Central memory CD8-positive, alpha-beta T cell (primary cell): ENCODE data around the gene SPX.

Experiments used
- ATAC-seq: fragments of 150-1000 bp; cut with Tn5 transposase; replicated peaks from 2 replicates; pipeline ENCODE4 v1.10.0; 2022; ENCODE audit warnings: mild to moderate bottlenecking, moderate FRiP score, moderate number of reproducible peaks; ENCODE audit not compliant: poor library complexity, severe bottlenecking; ENCODE audit errors: extremely low read depth
- DNase-seq, 2 donors: peaks; one replicate each; pipeline ENCODE4 v3.0.0; 2021; ENCODE audit warnings: low spot score in 2 of 2
- H3K27ac Mint-ChIP-seq: one replicate; pipeline ENCODE4 v1.8.0; 2022; ENCODE audit warnings: low read depth, mild to moderate bottlenecking, moderate library complexity, mixed read lengths
- H3K27me3 Mint-ChIP-seq: one replicate; pipeline ENCODE4 v1.8.0; 2022; ENCODE audit warnings: mixed read lengths
- H3K36me3 Mint-ChIP-seq: one replicate; pipeline ENCODE4 v1.8.0; 2022; ENCODE audit warnings: mild to moderate bottlenecking, moderate library complexity, mixed read lengths; ENCODE audit not compliant: insufficient read depth
- H3K4me1 Mint-ChIP-seq: one replicate; pipeline ENCODE4 v1.8.0; 2022; ENCODE audit warnings: mixed read lengths
- H3K4me3 Mint-ChIP-seq: one replicate; pipeline ENCODE4 v1.8.0; 2022; ENCODE audit warnings: mild to moderate bottlenecking, moderate library complexity, mixed read lengths
- H3K9me3 Mint-ChIP-seq: one replicate; pipeline ENCODE4 v1.8.0; 2022; ENCODE audit warnings: mixed read lengths

Gene SPX

DNA sequence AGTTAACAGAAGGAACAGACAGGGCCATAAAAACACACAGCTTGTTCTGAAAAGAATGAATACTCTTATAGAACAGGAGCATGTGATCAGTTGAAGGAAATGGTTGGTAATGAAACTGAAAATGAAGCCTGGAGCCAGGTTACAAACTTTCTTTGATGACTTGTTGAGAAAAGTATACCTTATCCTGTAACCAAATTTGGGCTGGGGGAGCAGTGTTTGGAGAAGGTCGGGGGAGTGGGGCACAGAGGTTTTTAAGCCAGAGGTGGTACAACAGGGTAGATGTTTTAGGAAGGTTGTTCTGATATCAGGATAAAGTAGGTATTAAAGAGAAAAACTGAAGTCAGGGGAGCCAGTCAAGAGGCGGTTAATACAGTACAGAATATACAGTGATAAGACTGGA lies 16.3 kb upstream of the SPX start:
- peak overlapping the region; percentile 84 for H3K27ac Mint-ChIP-seq
- H3K9me3 Mint-ChIP-seq: no peaks in the 10 kb centered on the region
- peaks cover 20% of the 10 kb centered on the region for H3K4me1 Mint-ChIP-seq
- no peak for ATAC-seq
- peak overlapping the region; percentile 39 for H3K4me3 Mint-ChIP-seq
- H3K27me3 Mint-ChIP-seq: no peaks in the 10 kb centered on the region
- H3K36me3 Mint-ChIP-seq: peaks cover 30% of the 10 kb centered on the region
- no peak for DNase-seq

DNA sequence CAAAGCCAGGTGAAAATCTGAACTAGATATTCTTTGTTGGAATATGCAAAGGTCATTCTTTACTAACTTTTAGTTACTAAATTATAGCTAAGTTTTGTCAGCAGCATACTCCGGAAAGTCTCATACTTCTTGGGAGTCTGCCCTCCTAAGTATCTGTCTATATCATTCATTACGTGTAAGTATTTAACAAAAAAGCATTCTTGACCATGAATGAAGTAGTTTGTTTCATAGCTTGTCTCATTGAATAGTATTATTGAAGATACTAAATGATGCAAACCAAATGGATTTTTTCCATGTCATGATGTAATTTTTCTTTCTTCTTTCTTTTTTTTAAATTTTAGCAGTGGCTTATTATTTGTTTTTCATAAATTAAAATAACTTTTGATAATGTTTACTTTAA lies 9.8 kb upstream of the SPX start:
- no peak for ATAC-seq
- peaks cover 32% of the 10 kb centered on the region for H3K36me3 Mint-ChIP-seq

DNA sequence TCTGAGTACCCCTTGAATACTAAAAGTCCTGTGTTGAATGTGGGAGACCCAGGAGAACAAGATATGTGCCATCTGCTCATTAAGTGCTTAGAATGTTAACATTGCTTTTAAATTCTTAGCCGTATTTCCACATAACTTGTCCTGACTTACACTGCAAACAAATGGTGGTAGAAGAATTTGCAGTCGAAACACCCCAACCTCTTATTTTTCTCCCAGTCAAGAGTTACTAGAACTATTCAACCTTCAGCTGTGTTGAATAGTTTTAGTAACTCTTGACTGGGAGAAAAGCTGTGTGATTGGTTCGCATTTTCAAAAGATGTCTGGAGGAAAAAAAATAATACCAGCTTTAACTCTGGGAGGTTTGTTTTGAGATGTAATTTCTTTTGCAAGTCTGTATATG lies 7.6 kb upstream of the SPX start:
- no peak for DNase-seq

More for the DNA sequence above, 9.8 kb upstream of the SPX start:
- Mint-ChIP-seq H3K27me3 (no peaks in the 10 kb centered on the region), H3K27ac (no peak overlapping the region), H3K9me3 (no peaks in the 10 kb centered on the region), H3K4me3 (no peak overlapping the region), H3K4me1 (no peaks in the 10 kb centered on the region)
- no peak for DNase-seq

DNA sequence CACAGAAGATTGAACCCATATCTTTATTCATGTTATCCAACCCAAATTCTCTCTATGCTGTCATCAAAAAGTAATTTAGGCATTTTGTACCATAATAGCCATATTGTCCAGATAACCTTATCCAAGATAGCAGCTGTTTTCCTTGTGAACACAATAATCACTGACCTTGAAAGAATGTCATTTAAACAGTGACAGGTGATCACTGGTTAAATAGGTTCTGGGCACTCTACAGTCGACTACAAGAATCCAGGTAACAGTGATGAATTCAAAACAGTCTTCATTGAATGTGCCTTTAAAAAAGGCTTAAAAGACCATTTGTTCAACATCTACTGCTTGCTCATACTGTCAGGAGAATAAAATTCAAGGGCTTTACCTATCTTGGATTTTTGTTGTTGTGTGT lies 4.6 kb upstream of the SPX start:
- Mint-ChIP-seq H3K27ac (no peak overlapping the region), H3K36me3 (peaks cover 8% of the 10 kb centered on the region), H3K4me1 (no peaks in the 10 kb centered on the region), H3K4me3 (no peak overlapping the region), H3K27me3 (peaks cover 1% of the 10 kb centered on the region), H3K9me3 (no peaks in the 10 kb centered on the region)
- DNase-seq (no peak), ATAC-seq (no peak)

More for the DNA sequence above, 7.6 kb upstream of the SPX start:
- Mint-ChIP-seq H3K4me1 (no peaks in the 10 kb centered on the region), H3K9me3 (no peaks in the 10 kb centered on the region), H3K4me3 (no peak overlapping the region), H3K27ac (no peak overlapping the region), H3K36me3 (peaks cover 23% of the 10 kb centered on the region), H3K27me3 (no peaks in the 10 kb centered on the region)
- no peak for ATAC-seq

DNA sequence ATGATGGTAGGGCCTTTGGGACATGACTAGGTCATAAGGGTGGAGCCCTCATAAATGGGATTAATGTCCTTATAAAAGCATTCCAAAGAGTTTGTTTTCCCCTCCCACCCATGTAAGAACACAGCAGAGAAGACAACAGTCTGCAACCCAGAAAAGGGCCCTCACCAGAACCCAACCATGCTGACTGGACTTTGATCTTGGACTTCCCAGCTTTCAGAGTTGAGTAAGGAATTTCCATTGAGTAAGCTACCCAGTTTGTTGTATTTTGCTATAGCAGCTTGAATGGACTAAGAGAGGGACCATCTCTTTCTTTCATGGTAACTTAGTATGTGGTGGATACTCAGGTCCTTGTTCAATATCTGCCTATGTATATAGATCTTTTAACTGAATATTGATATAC lies 2.9 kb upstream of the SPX start:
- Mint-ChIP-seq H3K27ac (no peak overlapping the region), H3K27me3 (peaks cover 10% of the 10 kb centered on the region), H3K9me3 (no peaks in the 10 kb centered on the region), H3K36me3 (peaks cover 3% of the 10 kb centered on the region), H3K4me1 (no peaks in the 10 kb centered on the region), H3K4me3 (no peak overlapping the region)
- DNase-seq (no peak), ATAC-seq (no peak)

DNA sequence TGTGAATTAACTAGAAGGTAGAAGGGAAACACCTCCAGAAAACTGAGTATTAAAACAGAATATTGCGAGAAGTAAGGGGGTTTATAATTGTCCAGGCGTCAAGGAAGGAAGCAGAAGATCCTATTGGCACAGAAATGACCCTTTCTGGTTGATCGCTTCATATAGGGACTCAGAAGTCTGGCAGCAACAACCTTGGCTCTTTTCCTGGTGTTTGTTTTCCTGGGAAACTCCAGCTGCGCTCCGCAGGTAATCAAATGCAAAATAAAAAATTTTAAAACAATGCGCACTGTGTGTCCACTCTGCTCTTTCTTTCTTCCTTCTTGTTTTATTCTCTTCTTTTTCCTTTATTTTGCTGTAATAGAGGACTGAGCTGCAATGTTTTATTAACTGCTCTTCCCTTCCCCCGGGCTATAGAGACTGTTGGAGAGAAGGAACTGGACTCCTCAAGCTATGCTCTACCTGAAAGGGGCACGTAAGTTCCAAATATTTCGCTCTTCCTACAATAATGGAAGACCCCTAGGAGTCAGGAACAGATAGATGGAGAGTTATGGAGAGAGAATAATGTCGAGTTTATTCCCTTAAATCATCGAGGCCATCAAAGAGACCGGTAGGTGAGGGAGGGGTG lies 737 bp downstream of the SPX start:
- Mint-ChIP-seq H3K27me3 (peaks cover 43% of the 10 kb centered on the region), H3K4me3 (peak overlapping the region; percentile 66), H3K36me3 (peaks cover 3% of the 10 kb centered on the region), H3K27ac (no peak overlapping the region), H3K4me1 (no peaks in the 10 kb centered on the region), H3K9me3 (no peaks in the 10 kb centered on the region)
- no peak for ATAC-seq
- DNase-seq: no peak

DNA sequence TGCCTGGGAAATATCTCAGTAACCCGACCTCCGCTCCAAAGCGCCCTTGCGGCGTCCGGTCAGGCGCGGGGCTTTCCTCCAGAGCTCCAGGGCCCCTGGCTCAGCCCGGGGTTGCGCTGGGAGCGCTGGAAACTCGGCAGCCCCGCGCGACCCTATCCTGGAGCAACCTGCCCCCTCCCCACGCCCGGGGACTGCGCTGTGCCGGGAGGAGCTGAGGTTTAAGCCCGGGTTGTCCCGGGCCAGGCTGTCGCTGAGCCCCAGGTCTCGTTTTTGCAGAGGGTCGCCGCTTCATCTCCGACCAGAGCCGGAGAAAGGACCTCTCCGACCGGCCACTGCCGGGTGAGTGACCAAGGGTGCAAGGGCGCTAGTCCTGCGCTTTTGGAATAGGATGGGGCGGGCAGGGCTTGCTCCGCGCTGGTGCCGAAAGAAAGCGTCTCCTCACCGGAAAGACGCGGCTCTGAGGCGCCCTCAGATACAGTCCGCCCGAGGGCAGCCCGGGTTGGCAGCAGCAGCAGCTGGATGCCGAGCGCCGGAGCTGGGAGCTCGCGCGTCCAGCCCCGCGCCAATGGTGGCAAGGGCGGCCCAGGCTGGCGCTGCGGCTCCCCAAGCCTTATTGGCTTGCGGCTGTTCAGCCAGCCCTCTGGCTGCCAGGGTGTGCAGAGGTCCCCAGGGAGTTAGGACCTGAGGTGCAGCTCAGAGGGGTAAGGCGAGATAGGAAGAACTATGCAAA lies 1.5 kb downstream of the SPX start:
- H3K27me3 Mint-ChIP-seq: peaks cover 49% of the 10 kb centered on the region
- peak overlapping the region; percentile 66 for H3K4me3 Mint-ChIP-seq

DNA sequence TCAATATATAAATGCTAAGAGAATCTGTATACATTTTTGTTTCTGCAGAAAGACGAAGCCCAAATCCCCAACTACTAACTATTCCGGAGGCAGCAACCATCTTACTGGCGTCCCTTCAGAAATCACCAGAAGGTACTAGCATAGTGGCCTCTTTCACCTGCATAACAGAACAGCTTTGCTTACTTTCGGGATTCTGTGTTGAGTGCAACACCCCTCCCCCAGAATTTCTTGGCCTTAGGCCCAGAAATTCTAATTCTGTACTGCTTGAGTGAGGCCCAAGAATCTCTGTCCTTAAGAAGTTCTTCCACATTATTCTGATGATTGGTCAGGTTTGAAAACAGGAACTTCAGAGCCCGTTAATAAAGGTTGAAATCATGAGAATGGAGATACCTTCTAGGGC lies 2.9 kb downstream of the SPX start:
- Mint-ChIP-seq H3K4me3 (no peak overlapping the region), H3K27ac (no peak overlapping the region), H3K9me3 (no peaks in the 10 kb centered on the region), H3K4me1 (no peaks in the 10 kb centered on the region), H3K27me3 (peaks cover 62% of the 10 kb centered on the region), H3K36me3 (no peaks in the 10 kb centered on the region)
- no peak for DNase-seq
- no peak for ATAC-seq

More for the DNA sequence above, 1.5 kb downstream of the SPX start:
- Mint-ChIP-seq H3K9me3 (no peaks in the 10 kb centered on the region), H3K4me1 (no peaks in the 10 kb centered on the region), H3K27ac (no peak overlapping the region), H3K36me3 (peaks cover under 1% of the 10 kb centered on the region)
- peak; percentile 90 for ATAC-seq
- DNase-seq: peak; percentile 28 to 36

DNA sequence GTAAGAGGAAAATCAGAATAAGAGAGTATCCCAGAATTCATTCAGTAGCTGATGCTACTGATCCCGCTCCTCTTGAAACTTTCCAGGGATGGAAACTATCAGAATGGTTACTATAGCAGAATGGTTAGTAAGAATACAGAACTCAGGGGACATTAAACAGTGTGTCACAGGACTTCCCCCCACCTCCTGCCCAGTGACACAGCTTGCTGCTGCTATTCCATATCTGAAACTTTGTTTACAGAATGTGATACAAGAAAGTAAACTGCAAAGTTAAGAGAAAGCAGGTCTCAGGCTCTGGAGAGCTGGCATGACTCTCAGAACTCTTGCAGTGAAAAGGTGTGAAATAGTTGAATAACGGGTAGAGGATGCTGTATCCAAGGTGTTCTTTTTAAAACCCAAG lies 3.4 kb downstream of the SPX start:
- Mint-ChIP-seq H3K9me3 (no peaks in the 10 kb centered on the region), H3K27ac (no peak overlapping the region), H3K36me3 (no peaks in the 10 kb centered on the region), H3K27me3 (peaks cover 66% of the 10 kb centered on the region), H3K4me3 (no peak overlapping the region), H3K4me1 (no peaks in the 10 kb centered on the region)
- ATAC-seq: no peak
- DNase-seq: no peak

DNA sequence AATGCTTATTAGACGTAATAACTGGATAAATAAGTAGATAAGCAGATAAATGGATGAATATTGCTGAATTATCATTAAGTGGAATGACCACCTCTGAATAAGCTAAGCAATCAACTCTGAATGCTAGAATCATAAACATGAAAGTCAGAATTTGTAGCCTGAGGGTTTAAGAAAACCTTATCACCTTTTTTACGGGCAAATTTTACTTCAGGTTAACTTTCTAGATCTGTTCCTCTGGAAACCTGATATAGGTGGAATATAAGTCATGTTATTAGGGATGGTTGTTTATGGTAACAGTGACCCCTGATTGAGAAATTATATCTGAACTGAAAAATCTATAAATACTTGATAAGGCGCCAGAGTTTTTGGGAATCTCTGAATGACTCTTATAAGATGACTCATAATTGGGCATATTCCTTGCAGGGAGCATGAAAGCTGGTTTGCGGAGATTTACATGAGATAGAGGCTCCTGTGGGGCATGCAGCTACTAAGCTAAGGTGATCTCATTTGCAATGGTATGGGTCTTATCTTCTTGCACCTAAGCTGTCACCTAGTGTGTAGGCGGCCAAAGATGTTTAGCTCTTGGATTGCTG lies 12.1 kb downstream of the SPX start:
- Mint-ChIP-seq H3K27me3 (peaks cover 45% of the 10 kb centered on the region), H3K4me1 (no peaks in the 10 kb centered on the region), H3K4me3 (no peak overlapping the region), H3K27ac (no peak overlapping the region), H3K36me3 (no peaks in the 10 kb centered on the region), H3K9me3 (no peaks in the 10 kb centered on the region)
- DNase-seq (no peak), ATAC-seq (no peak)

DNA sequence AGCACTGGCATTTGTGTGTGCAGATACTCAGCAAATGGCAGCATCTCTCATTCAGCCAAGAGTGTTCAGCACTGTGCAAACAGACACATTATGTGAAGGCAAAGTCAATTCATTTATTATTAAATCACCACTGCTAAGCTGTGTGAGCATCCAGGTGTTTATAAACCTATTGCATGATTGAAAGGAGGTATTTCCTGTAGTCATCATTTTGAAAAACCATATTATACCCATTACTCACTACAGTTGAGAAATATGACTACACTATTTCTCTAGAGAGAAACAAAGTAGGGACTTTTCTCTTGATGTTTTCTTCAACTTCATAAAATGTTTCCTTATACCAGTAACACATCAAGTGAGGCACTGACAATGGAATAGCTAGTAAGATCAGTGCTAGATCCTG lies 13.7 kb downstream of the SPX start:
- no peak overlapping the region for H3K27ac Mint-ChIP-seq
- no peak overlapping the region for H3K4me3 Mint-ChIP-seq
- DNase-seq: no peak
- no peaks in the 10 kb centered on the region for H3K4me1 Mint-ChIP-seq
- ATAC-seq: no peak
- peaks cover 46% of the 10 kb centered on the region for H3K27me3 Mint-ChIP-seq
- no peaks in the 10 kb centered on the region for H3K36me3 Mint-ChIP-seq
- no peaks in the 10 kb centered on the region for H3K9me3 Mint-ChIP-seq

DNA sequence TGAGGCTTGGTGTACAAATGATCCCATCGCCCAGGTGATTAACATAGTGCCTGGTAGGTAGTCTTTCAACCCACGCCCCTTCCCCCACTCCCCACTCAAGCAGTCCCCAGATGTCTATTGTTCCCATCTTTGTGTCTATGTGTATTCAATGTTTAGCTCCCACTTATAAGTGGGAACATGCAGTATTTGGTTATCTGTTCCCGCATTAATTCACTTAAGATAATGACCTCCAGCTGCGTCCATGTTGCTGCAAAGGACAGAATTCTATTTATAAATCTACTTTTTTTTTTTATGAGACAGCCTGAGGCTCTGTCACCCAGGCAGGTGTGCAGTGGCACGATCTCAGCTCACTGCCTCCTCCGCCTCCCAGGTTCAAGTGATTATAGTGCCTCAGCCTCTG lies 15.7 kb downstream of the SPX start:
- Mint-ChIP-seq H3K36me3 (no peaks in the 10 kb centered on the region), H3K9me3 (no peaks in the 10 kb centered on the region), H3K4me1 (no peaks in the 10 kb centered on the region), H3K27me3 (peaks cover 41% of the 10 kb centered on the region), H3K27ac (no peak overlapping the region), H3K4me3 (no peak overlapping the region)
- ATAC-seq (no peak), DNase-seq (no peak)

DNA sequence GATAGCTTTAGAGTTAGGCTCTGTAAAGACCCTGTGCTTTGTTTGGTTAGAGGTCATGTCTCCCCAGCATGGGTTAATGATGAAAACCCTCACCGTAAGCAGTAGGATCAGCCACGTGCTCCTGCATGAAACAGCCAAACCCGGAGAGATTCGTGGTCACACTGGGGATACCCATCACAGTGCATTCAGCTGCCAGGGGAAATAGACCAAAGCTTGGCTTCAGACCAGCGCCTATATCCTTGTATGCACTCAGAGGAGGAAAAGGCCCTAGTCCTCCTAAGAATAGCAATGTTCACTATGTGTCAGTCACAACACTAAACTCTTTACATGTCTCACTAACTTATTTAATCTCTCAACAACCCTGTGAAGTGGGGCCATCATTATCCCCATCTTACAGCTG lies 16.3 kb downstream of the SPX start:
- H3K36me3 Mint-ChIP-seq: no peaks in the 10 kb centered on the region
- no peak for DNase-seq
- no peak overlapping the region for H3K4me3 Mint-ChIP-seq
- H3K27me3 Mint-ChIP-seq: peaks cover 34% of the 10 kb centered on the region
- ATAC-seq: no peak
- no peaks in the 10 kb centered on the region for H3K9me3 Mint-ChIP-seq
- no peak overlapping the region for H3K27ac Mint-ChIP-seq
- no peaks in the 10 kb centered on the region for H3K4me1 Mint-ChIP-seq
